ENCODE results near the gene SNX15.
"Not testable (repeated sequence)": the region's sequence is repeated elsewhere in the genome, so short reads cannot be mapped to it uniquely, and the experiment has no call there.

Gene SNX15

DNA sequence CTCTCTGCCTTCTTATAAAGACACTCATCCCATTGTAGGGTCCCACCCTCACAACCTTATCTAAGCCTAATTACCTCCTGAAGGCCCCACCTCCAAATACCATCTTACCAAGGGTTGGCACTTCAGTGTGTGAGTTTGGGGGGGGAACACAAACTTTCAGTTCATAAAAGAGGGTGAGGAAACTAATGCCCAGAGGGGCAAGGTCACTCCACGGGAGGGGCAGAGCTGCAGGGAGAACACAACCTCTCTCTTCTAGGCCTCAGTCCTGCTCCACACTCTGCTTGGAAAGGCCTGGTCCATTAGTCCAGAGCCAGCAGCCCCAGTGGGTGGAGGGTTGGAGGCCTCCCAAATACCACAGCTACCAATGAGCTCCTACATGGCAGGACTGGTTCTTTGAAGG, 27.8 kb upstream of the SNX15 start:
- Histone ChIP-seq H3K4me1 (ENCODE audit: control insufficient read depth, low read depth, low read length) (peaks cover 5% of the 10 kb centered on the region), H3K36me3 (ENCODE audit: control insufficient read depth, low read depth, low read length) (no peaks in the 10 kb centered on the region), H3K27ac (ENCODE audit: low read length) (no peak overlapping the region), H3K9ac (ENCODE audit: low read length) (no peak overlapping the region), H3K27me3 (ENCODE audit: control insufficient read depth, insufficient read depth, low read length) (no peaks in the 10 kb centered on the region), H3K9me3 (ENCODE audit: control insufficient read depth, low read depth, low read length) (no peaks in the 10 kb centered on the region), H3K4me3 (ENCODE audit: low read length) (no peak overlapping the region)

DNA sequence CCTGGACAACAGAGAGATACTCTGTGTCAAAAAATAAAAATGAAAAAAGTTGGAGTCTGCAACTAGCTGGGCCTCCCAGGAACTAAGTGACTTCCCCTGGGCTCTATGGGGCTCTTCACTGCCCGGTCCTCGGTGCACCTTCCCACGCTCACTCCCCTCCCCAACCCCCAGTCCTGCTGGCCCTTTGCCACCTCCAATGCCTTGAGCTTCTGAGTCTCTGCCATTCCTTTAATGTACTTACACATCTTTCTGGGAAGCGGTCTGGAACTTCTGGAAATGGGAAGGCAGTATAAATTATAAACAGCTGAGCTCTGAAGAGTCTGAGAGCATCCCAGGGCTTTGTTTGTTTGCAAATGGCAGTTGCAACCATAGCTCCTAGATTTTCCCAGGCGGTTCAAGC, 24.5 kb upstream of the SNX15 start:
- H3K4me1 ChIP-seq (ENCODE audit: control insufficient read depth, low read depth, low read length) = no peaks in the 10 kb centered on the region
- H3K27ac ChIP-seq (ENCODE audit: low read length) = no peak overlapping the region
- no peaks in the 10 kb centered on the region for H3K27me3 ChIP-seq (ENCODE audit: control insufficient read depth, insufficient read depth, low read length)
- H3K9me3 ChIP-seq (ENCODE audit: control insufficient read depth, low read depth, low read length) = no peaks in the 10 kb centered on the region
- no peak overlapping the region for H3K9ac ChIP-seq (ENCODE audit: low read length)
- H3K4me3 ChIP-seq (ENCODE audit: low read length) = no peak overlapping the region
- H3K36me3 ChIP-seq (ENCODE audit: control insufficient read depth, low read depth, low read length) = no peaks in the 10 kb centered on the region

DNA sequence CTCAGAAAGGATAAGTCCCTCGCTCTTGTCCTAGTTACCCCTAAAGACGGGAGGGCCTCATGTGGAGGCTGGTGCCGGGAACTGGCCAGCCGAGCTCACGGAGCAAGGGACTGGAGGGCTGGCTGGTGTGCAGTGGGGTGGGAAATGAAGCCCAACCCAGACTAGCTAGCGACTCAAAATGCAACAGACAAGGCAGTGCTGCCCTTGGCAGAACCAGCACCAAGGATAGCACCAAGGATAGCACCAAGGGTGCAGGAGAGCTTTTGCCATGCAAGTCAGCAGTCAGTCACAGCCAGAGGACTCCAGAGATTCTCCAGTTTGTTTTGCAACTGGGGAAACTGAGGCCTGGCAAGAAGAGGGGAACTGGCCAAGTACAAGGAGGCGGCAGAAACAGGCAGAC, 24.0 kb upstream of the SNX15 start:
- H3K27me3 ChIP-seq (ENCODE audit: control insufficient read depth, insufficient read depth, low read length) = no peaks in the 10 kb centered on the region
- H3K9me3 ChIP-seq (ENCODE audit: control insufficient read depth, low read depth, low read length) = no peaks in the 10 kb centered on the region
- H3K4me3 ChIP-seq (ENCODE audit: low read length) = no peak overlapping the region
- H3K4me1 ChIP-seq (ENCODE audit: control insufficient read depth, low read depth, low read length) = no peaks in the 10 kb centered on the region
- no peaks in the 10 kb centered on the region for H3K36me3 ChIP-seq (ENCODE audit: control insufficient read depth, low read depth, low read length)
- no peak overlapping the region for H3K9ac ChIP-seq (ENCODE audit: low read length)
- no peak overlapping the region for H3K27ac ChIP-seq (ENCODE audit: low read length)

DNA sequence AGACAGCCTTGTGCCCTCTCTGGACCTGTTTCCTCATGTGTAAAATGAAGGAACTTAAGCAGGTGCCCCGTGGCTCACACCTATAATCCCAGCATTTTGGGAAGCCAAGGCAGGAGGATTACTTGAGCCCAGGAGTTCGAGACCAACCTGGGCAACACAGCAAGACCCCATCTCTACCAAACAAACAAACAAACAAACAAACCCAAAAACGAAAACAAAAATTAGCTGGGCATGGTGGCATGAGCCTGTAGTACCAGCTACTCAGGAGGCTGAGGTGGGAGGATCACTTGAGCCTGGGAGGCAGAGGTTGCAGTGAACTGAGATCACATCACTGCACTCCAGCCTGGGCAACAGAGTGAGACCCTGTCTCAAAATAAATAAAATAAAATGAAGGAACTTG, 23.3 kb upstream of the SNX15 start:
- not testable (repeated sequence) for H3K9me3 ChIP-seq (ENCODE audit: control insufficient read depth, low read depth, low read length); H3K4me1 ChIP-seq (ENCODE audit: control insufficient read depth, low read depth, low read length); H3K36me3 ChIP-seq (ENCODE audit: control insufficient read depth, low read depth, low read length); H3K27me3 ChIP-seq (ENCODE audit: control insufficient read depth, insufficient read depth, low read length); H3K4me3 ChIP-seq (ENCODE audit: low read length); H3K27ac ChIP-seq (ENCODE audit: low read length); H3K9ac ChIP-seq (ENCODE audit: low read length)

DNA sequence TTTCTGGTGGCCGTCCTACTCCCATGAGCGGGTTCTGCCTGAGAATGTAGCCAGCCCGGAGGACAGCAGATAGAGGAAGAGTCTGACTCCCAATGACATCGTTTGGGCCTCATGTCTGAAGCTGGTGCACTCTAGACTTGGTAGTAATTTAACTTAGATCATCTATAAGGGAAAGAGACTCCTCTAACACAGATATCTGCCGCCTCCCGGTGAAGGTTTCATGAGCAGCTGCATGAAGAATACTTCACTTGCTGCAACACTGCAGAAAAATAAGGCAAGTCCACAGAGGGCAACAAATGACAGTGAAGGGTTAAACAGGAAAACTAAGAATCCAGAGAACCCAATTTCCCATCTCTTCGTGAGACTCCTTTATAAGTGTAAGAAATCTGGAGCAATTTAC, 19.2 kb upstream of the SNX15 start:
- H3K4me1 ChIP-seq (ENCODE audit: control insufficient read depth, low read depth, low read length) = no peaks in the 10 kb centered on the region
- no peaks in the 10 kb centered on the region for H3K9me3 ChIP-seq (ENCODE audit: control insufficient read depth, low read depth, low read length)
- no peaks in the 10 kb centered on the region for H3K36me3 ChIP-seq (ENCODE audit: control insufficient read depth, low read depth, low read length)
- H3K4me3 ChIP-seq (ENCODE audit: low read length) = no peak overlapping the region
- H3K27ac ChIP-seq (ENCODE audit: low read length) = no peak overlapping the region
- no peak overlapping the region for H3K9ac ChIP-seq (ENCODE audit: low read length)
- no peaks in the 10 kb centered on the region for H3K27me3 ChIP-seq (ENCODE audit: control insufficient read depth, insufficient read depth, low read length)

DNA sequence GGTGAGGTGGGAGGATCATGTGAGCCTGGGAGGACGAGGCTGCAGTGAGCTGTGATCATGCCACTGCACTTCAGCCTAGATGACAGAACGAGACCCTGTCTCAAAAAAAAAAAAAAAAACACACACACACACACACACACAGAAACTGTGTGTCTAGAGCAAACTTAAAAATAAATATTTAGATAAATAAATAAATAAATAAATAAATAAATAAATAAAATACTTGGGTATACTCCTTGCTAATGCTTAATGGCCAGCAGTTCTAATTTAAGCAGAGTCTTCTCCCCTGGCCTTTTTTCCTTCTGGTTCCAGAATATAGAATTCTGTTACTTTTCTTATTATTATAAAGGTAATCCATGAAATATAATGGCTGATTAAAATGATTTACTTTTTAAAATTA, 18.4 kb upstream of the SNX15 start:
- Histone ChIP-seq H3K9me3 (ENCODE audit: control insufficient read depth, low read depth, low read length) (no peaks in the 10 kb centered on the region), H3K4me3 (ENCODE audit: low read length) (no peak overlapping the region), H3K9ac (ENCODE audit: low read length) (no peak overlapping the region), H3K27me3 (ENCODE audit: control insufficient read depth, insufficient read depth, low read length) (no peaks in the 10 kb centered on the region), H3K4me1 (ENCODE audit: control insufficient read depth, low read depth, low read length) (no peaks in the 10 kb centered on the region), H3K36me3 (ENCODE audit: control insufficient read depth, low read depth, low read length) (no peaks in the 10 kb centered on the region), H3K27ac (ENCODE audit: low read length) (no peak overlapping the region)

DNA sequence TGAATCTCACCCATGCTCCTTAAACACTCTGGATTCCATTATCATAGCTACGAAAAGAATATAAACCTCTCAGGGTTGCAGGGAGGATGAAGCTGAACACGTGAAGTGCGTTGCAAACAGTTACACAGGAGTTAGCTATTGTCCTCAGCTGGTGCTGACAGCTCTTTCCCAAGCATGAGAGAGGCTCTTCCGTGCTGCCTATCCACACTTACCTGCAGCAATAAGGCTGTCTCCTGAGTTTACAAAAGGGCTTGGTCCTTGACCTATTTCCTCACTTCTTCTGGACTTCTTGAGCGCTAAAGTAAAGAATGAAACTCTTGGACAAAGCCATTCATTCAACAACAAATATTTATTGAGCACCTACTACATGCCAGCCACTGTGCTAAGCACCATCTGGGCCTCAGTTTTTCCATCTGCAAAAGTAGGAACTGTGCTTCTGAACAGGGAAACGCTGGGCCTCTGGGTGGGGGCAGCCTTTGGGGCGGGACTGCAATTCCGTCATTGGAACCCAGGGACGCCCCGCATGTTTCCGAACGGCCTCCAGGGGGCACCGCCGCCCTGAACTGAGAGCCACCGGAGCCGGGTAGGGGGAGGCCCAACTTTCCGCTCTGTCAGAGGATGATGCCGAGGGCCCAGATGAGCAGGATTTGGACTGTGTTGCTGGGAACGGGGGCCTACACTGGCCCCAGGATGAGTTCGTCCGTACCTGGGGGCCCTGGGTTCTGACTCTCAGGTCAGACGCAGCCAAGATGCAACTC, 13.9 kb upstream of the SNX15 start:
- H3K9me3 ChIP-seq (ENCODE audit: control insufficient read depth, low read depth, low read length) = no peaks in the 10 kb centered on the region
- no peaks in the 10 kb centered on the region for H3K4me1 ChIP-seq (ENCODE audit: control insufficient read depth, low read depth, low read length)
- H3K36me3 ChIP-seq (ENCODE audit: control insufficient read depth, low read depth, low read length) = peaks cover 6% of the 10 kb centered on the region
- no peaks in the 10 kb centered on the region for H3K27me3 ChIP-seq (ENCODE audit: control insufficient read depth, insufficient read depth, low read length)
- H3K4me3 ChIP-seq (ENCODE audit: low read length) = peak overlapping the region; percentile 63
- peak overlapping the region; percentile 66 for H3K27ac ChIP-seq (ENCODE audit: low read length)
- H3K9ac ChIP-seq (ENCODE audit: low read length) = peak overlapping the region; percentile 63

DNA sequence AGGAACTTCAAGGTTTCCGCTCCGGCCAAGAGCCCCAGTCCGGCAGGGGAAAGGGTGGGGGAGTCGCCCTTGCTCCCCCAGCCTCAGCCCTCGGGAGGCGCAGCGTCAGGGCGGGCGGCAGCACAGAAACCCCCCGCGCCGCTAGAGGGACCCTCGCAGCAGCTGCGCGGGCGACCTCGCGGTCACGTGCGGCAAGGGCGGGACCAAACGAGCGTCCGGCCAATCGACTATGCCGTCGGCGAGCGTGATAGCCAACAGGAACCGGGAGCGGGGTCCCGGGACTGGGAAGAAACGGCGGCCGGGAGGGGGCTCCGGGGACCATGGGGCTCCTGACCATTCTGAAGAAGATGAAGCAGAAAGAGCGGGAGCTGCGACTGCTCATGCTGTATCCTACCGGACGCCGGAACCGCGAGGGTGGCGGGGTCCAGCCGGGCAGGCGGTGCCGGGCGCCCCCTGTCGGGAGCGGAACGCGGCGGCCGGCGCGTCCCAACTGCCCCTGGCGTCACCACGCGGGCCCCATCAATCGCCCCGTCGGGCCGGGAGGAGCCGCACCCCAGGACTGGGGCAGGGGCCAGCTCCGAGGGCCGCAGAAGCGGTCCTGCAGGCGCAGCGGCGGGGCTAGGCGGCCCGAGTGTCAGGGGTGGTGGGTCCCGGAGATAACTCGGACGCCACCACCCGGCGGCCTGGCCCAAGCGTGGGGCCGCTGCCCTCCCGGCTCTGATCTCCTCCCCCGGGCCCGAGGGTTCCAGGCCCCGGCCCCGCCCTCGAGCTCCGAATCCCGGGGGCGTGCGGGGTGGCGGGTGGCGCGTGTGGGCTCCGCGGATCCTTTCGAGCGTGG, 13.1 kb upstream of the SNX15 start, which contains the start of gene ARL2:
Gene ARL2 (plus strand): TSS at position 273 of the 838 bp plus-strand sequence. CDS start 48 bp downstream, at position 321.
- Histone ChIP-seq H3K4me1 (ENCODE audit: control insufficient read depth, low read depth, low read length) (no peaks in the 10 kb centered on the region), H3K9me3 (ENCODE audit: control insufficient read depth, low read depth, low read length) (no peaks in the 10 kb centered on the region), H3K27ac (ENCODE audit: low read length) (peak within 1 kb of the TSS; percentile 66), H3K36me3 (ENCODE audit: control insufficient read depth, low read depth, low read length) (peaks cover 11% of the 10 kb centered on the region), H3K27me3 (ENCODE audit: control insufficient read depth, insufficient read depth, low read length) (no peaks in the 10 kb centered on the region), H3K9ac (ENCODE audit: low read length) (peak within 1 kb of the TSS; percentile 63), H3K4me3 (ENCODE audit: low read length) (peak within 1 kb of the TSS; percentile 63)

DNA sequence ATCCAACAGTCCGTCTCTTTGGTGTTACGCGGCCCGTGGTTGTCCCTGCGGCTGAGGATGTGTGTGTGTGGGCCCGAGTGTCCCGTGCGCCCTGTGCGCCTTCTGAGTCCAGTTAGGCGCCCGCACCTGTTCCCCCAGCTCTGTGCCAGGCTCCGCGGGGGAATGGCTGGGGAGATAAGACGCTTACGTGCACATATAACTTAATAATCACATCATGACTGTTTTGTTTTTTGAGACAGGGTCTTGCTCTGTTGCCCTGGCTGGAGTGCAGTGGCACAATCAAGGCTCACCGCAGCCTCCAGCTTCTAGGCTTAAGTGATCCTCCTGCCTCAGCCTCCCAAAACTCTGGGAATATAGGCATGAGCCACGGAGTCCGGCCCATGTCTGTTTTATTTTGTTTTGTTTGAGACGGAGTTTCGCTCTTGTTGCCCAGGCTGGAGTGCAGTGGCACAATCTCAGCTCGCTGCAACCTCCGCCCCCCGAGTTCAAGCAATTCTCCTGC, 12.5 kb upstream of the SNX15 start:
- Histone ChIP-seq H3K4me3 (ENCODE audit: low read length) (peak overlapping the region; percentile 63), H3K27me3 (ENCODE audit: control insufficient read depth, insufficient read depth, low read length) (no peaks in the 10 kb centered on the region), H3K27ac (ENCODE audit: low read length) (peak overlapping the region; percentile 31), H3K36me3 (ENCODE audit: control insufficient read depth, low read depth, low read length) (peaks cover 15% of the 10 kb centered on the region), H3K4me1 (ENCODE audit: control insufficient read depth, low read depth, low read length) (no peaks in the 10 kb centered on the region), H3K9ac (ENCODE audit: low read length) (peak overlapping the region; percentile 63), H3K9me3 (ENCODE audit: control insufficient read depth, low read depth, low read length) (no peaks in the 10 kb centered on the region)

DNA sequence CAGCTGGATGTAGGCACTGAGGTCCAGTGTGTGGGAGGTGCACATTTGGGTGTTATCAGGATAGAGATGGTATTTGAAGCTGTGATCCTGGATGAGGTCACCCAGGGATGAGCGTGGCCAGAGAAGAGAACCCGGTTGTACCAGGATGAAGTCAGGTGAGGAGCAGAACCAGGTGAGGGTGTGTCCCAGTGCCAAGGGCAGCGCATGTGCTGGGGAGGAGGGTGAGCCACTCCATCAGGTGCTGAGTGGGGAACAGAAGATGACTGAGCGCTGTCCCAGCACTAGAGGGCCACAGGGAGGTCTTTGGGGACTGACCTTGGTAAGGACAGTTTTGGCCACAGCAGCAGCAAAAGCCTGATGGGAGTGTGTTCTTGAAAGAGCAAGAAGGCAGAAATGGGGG, 10.5 kb upstream of the SNX15 start:
- Histone ChIP-seq H3K27me3 (ENCODE audit: control insufficient read depth, insufficient read depth, low read length) (no peaks in the 10 kb centered on the region), H3K4me3 (ENCODE audit: low read length) (no peak overlapping the region), H3K36me3 (ENCODE audit: control insufficient read depth, low read depth, low read length) (peaks cover 25% of the 10 kb centered on the region), H3K4me1 (ENCODE audit: control insufficient read depth, low read depth, low read length) (no peaks in the 10 kb centered on the region), H3K27ac (ENCODE audit: low read length) (no peak overlapping the region), H3K9ac (ENCODE audit: low read length) (no peak overlapping the region), H3K9me3 (ENCODE audit: control insufficient read depth, low read depth, low read length) (no peaks in the 10 kb centered on the region)

DNA sequence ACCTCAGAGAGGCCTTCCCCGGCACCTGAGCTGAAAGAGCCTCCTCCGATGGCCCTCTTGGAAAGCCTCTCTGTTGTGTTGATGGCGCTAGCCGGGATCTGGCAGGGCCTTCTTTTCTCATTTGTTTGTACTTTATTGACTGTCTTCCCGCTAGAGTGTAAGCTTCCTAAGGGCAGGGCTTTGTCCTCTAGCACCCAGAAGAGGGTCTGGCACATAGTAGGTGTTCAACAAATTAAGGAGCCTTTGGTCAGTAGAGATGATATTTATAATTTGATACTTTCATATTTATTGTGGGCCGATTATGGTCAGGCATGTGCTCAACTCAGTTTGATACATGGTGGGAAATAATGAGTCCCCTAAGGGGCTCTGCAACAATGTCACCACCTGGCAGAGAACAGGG, 9.3 kb upstream of the SNX15 start:
- Histone ChIP-seq H3K27ac (ENCODE audit: low read length) (no peak overlapping the region), H3K9ac (ENCODE audit: low read length) (no peak overlapping the region), H3K4me3 (ENCODE audit: low read length) (no peak overlapping the region), H3K36me3 (ENCODE audit: control insufficient read depth, low read depth, low read length) (peaks cover 25% of the 10 kb centered on the region), H3K9me3 (ENCODE audit: control insufficient read depth, low read depth, low read length) (no peaks in the 10 kb centered on the region), H3K27me3 (ENCODE audit: control insufficient read depth, insufficient read depth, low read length) (no peaks in the 10 kb centered on the region), H3K4me1 (ENCODE audit: control insufficient read depth, low read depth, low read length) (no peaks in the 10 kb centered on the region)
